GM12892 (cell line): ENCODE measurements around the gene RBM18.

Experiments used
- DNase-seq: peaks from one replicate; pipeline ENCODE4 v3.0.0; 2011; ENCODE audit not compliant: insufficient read length
- FAIRE-seq: peaks from 2 replicates; lab custom pipeline; 2011; peaks lifted over from hg19 to GRCh38; lab: Jason Lieb, UNC
- POLR2A ChIP-seq: IDR thresholded peaks from 2 replicates; pipeline ENCODE4 v1.6.1; 2011; ENCODE audit warnings: low read depth, low read length, control low read depth
- POLR2AphosphoS5 ChIP-seq: IDR thresholded peaks from 2 replicates; pipeline ENCODE4 v1.6.1; 2011; ENCODE audit warnings: low read depth, low read length, control low read depth
- TAF1 ChIP-seq: IDR thresholded peaks from 2 replicates; pipeline ENCODE4 v1.6.1; 2011; ENCODE audit warnings: low read depth, mild to moderate bottlenecking, control low read depth, low read length, borderline replicate concordance

RBM18 gene

GRCh38 chr9:122227575-122227900, 37.1 kb downstream of the RBM18 start:
- TF ChIP-seq TAF1 (no peak), POLR2A (no peak), POLR2AphosphoS5 (no peak)
- DNase-seq (no peak), FAIRE-seq (no peak)

GRCh38 chr9:122226758-122227574, 37.7 kb downstream of the RBM18 start:
- TF ChIP-seq TAF1 (no peak), POLR2A (no peak), POLR2AphosphoS5 (no peak)
- FAIRE-seq, result no peak
- no peak for DNase-seq

GRCh38 chr9:122226142-122226757, 38.4 kb downstream of the RBM18 start:
- no peak for DNase-seq
- no peak for TF ChIP-seq POLR2AphosphoS5
- TF ChIP-seq TAF1, result no peak
- TF ChIP-seq POLR2A, result no peak
- FAIRE-seq, result no peak

GRCh38 chr9:122225312-122226141, 39.1 kb downstream of the RBM18 start:
- TF ChIP-seq TAF1 (no peak), POLR2AphosphoS5 (no peak), POLR2A (no peak)
- no peak for DNase-seq
- no peak for FAIRE-seq

GRCh38 chr9:122223435-122223834, 41.2 kb downstream of the RBM18 start:
- FAIRE-seq (no peak), DNase-seq (no peak)
- no peak for TF ChIP-seq POLR2A
- TF ChIP-seq TAF1, result no peak
- TF ChIP-seq POLR2AphosphoS5, result no peak

- DNase-seq, result no peak
- TF ChIP-seq TAF1, result no peak
- TF ChIP-seq POLR2AphosphoS5, result no peak
- TF ChIP-seq POLR2A, result no peak
- FAIRE-seq, result no peak
Observed at GRCh38 chr9:122222791-122223190, 41.8 kb downstream of the RBM18 start.

GRCh38 chr9:122221183-122221811, 43.3 kb downstream of the RBM18 start:
- DNase-seq (no peak), FAIRE-seq (no peak)

GRCh38 chr9:122220673-122221182, 43.9 kb downstream of the RBM18 start:
- TF ChIP-seq POLR2A (no peak), POLR2AphosphoS5 (no peak), TAF1 (no peak)
- no peak for FAIRE-seq

More at GRCh38 chr9:122221183-122221811, 43.3 kb downstream of the RBM18 start:
- TF ChIP-seq POLR2AphosphoS5, result no peak
- TF ChIP-seq POLR2A, result no peak
- no peak for TF ChIP-seq TAF1

GRCh38 chr9:122219856-122220672, 44.6 kb downstream of the RBM18 start:
- FAIRE-seq (no peak), DNase-seq (no peak)
- no peak for TF ChIP-seq POLR2A
- TF ChIP-seq POLR2AphosphoS5, result no peak
- TF ChIP-seq TAF1, result no peak

More at GRCh38 chr9:122220673-122221182, 43.9 kb downstream of the RBM18 start:
- DNase-seq, result no peak

- TF ChIP-seq POLR2A (no peak), POLR2AphosphoS5 (no peak), TAF1 (no peak)
- no peak for FAIRE-seq
- DNase-seq, result no peak
Observed at GRCh38 chr9:122218935-122219855, 45.4 kb downstream of the RBM18 start.
